SHP77 (cell line): ENCODE data around the gene ZNF20.
"Not testable (repeated sequence)": the region's sequence is repeated elsewhere in the genome, so short reads cannot be mapped to it uniquely, and the experiment has no call there.

Experiments
- DNase-seq, 2 experiments: peaks; one replicate each; lab custom pipeline; 2025; lab: John Stamatoyannopoulos, UW

ZNF20 gene

GRCh38 chr19:12112701-12113100 lies 27.4 kb downstream of the ZNF20 start:
- no peak for DNase-seq

- no peak for DNase-seq
These were observed 28.1 kb downstream of the ZNF20 start for GRCh38 chr19:12111943-12112637.

DNA sequence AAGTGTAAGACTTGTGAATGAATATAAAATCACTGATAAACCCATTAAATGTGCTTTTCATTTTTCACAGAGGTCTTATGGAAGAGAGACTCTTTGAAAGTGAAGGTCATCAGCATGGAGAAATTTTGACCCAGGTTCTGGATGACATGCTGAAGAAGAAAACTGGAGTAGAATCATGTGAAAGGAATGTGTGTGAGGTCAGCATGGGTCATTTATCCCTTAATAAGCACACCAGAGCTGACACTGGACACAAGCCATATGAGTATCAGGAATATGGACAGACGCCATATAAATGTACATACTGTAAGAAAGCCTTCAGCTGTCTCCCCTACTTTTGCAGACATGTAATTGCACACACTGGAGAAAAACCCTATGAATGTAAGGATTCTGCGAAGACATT lies 29.0 kb downstream of the ZNF20 start:
- no peak for DNase-seq

DNA sequence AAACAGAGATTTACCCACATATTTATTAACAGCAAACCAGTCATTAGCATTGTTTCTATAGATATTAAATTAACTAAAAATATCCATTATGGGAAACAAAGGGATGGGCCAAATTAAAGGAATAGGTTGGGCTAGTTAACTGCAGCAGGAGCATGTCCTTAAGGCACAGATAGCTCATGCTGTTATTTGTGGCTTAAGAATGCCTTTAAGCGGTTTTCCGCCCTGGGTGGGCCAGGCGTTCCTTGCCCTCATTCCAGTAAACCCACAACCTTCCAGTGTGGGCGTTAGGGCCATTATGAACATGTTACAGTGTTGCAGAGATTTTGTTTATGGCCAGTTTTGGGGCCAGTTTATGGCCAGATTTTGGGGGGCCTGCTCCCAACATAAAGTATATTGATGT lies 36.2 kb downstream of the ZNF20 start:
- not testable (repeated sequence) for DNase-seq

DNA sequence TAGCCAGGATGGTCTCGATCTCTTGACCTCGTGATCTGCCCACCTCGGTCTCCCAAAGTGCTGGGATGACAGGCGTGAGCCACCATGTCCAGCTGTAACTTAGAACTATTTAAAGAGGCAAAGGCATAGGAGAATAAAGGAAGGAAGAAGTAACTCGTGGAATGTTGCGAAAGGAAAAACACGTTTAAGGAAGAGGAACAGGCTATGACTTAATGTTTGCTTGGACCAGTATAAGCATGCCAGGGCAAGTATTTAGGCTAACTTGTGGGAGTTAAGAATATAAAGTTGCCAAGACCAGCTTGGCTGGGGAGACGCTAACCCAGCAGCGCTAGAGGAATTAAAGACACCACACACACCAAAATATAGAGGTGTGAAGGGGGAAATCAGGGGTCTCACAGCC lies 42.1 kb downstream of the ZNF20 start:
- no peak for DNase-seq

DNA sequence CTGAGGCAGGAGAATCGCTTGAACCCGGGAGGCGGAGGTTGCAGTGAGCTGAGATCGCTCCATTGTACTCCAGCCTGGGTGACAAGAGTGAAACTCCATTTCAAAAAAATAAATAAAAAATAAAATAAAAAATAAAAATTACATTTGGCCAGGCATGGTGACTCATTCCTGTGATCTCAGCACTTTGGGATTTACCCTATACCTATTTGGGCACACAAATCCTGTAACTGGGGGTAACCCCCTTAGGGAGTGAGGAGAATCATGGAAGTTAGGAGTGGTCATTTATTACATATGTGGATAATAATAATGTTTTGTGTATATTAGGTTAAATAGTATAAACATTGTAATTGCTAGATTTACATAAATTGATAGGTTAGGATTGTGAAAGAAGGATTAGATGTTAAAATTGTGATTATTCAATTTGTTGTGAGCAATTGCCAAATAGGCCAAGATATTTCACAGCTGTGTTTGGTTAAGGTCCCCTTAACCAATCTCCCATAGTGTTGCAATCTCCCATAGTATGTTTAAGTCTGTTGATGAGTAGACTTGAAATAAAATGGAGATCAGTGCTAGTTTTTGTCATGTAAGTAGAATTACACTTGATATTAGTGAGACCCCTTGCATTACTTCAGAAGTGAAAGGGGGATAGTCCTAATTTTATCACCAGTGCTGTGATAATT lies 44.9 kb downstream of the ZNF20 start:
- DNase-seq = no peak

DNA sequence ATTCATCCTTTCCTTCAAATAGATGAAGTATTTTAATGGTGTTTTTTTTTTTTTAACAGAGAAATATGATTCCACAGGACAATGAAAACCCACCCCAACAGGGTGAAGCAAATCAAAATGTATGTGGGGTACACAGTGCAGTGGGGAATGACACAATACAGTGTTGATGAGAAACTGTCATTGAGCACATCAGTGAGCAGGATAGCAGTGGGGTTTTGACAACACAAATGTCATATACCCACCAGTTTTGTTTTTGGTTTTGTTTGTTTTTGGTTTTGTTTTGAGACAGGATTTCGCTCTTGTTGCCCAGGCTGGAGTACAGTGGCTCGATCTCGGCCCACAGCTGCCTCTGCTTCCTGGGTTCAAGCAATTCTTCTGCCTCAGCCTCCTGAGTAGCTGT lies 46.4 kb downstream of the ZNF20 start:
- no peak for DNase-seq

DNA sequence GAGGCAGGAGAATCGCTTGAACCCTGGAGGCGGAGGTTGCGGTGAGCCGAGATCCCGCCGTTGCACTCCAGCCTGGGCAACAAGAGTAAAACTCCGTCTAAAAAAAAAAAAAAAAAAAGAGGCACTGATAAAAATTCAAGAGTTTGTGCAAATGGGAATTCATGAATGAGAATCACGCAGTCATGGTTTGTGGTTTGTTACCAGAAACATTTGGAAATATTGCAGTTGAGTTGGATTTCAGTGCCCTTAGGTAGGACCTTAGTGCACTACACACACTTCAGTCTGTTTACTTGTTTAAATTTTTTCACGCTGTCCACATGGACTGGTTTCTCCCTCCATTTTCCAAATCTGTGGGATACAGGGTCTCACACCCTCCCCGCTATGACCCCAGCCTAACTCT lies 47.2 kb downstream of the ZNF20 start:
- DNase-seq = no peak

- DNase-seq = no peak
These were observed 47.9 kb downstream of the ZNF20 start for GRCh38 chr19:12092065-12092867.

DNA sequence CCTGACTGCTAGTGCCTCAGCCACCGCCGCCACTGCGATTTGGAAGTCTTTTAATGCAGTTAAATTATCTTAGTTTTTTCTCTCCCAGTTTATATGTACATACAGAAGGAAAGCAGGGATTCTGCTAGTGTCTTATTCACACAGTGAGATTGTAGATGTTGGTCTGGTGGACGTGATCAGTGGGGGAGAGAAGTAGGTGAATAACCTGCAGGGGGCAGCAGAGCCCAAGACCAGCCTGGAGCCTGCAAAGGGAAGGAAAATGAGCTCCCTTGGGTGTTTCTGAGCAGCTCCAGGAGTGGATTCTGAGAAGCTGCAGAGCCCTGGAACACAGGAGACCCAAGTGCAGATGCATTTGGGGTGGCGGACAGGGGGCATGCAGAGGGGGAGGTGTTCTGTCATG lies 49.3 kb downstream of the ZNF20 start:
- DNase-seq = peak; percentile 6 to 25

- DNase-seq = no peak
These were observed 54.9 kb downstream of the ZNF20 start for GRCh38 chr19:12085074-12085818.

DNA sequence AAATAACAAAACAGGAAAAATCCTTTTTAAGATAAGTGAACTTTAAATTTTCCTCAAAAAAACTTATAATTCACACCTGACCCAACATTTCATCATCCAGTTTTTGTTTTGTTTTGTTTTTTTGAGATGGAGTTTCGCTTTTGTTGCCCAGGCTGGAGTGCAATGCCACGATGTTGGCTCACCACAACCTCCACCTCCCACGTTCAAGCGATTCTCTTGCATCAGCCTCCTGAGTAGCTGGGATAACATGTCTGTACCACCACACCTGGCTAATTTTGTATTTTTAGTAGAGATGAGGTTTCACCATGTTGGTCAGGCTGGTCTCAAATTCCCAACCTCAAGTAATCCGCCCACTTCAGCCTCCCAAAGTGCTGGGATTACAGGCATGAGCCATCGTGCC lies 56.8 kb downstream of the ZNF20 start:
- not testable (repeated sequence) for DNase-seq
